ENCODE measurements around the gene ATOX1. TPM values are rescaled to one million over a fixed set of nuclear protein-coding genes. Genes with fewer than 3 reads are reported as not detected.
A peak's percentile ranks its signal among the peaks of the same experiment; 100 is the strongest.

ATOX1 gene
- total and polyA plus RNA-seq, 5 donors from 2014 or later, result 19.6 to 98.3 (median 71.9) TPM

DNA sequence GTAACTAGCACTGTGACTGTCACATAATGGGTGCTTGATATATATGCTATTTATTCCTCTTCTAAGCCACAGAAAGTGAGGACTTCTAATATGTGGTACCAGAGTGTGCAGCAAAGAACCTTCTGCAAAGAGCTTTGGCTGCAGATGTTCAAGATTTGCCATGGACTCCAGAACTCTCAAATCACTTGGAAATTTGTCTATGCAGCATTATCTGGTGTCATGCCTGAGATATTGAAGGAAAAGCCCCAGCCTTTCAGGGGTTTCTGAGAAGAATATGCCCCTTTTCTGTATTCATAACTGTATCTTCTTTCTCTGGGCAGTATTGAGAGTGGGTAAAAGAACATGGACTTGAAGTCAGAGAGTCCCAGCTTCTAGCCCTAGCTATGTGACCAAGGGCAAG is 8.5 kb upstream of the ATOX1 start:
- H3K4me1 Mint-ChIP-seq, result peaks cover 4 to 13% (median 5%) of the 10 kb centered on the region in 4 donors
- no peaks in the 10 kb centered on the region for H3K27me3 Mint-ChIP-seq
- no peak overlapping the region for H3K4me3 ChIP-seq (ENCODE audit: low read depth, low read length)
- H3K27me3 ChIP-seq (ENCODE audit: control insufficient read depth, insufficient read depth, low read length), result no peaks in the 10 kb centered on the region
- H3K36me3 Mint-ChIP-seq, result peaks cover 3% of the 10 kb centered on the region
- DNase-seq (no peak), ATAC-seq (ENCODE audit: low read depth in 2 of 2) (no peak)
- H3K9me3 Mint-ChIP-seq, result peaks cover 0 to 2% (median 0%) of the 10 kb centered on the region in 7 donors
- H3K9me3 ChIP-seq (ENCODE audit: control insufficient read depth in 2 of 2, low read length in 2 of 2), result no peaks in the 10 kb centered on the region
- peaks cover 18% of the 10 kb centered on the region for H3K4me1 ChIP-seq (ENCODE audit: control insufficient read depth, insufficient read depth, low read length, poor library complexity, severe bottlenecking)
- H3K27ac ChIP-seq (ENCODE audit: insufficient read depth, low read length, poor library complexity, severe bottlenecking), result no peak overlapping the region
- no peaks in the 10 kb centered on the region for H3K36me3 ChIP-seq (ENCODE audit: control insufficient read depth, insufficient read depth, low read length)
- peak overlapping the region in 2 of 4 donors; percentile 4 to 35 for H3K4me3 Mint-ChIP-seq
- H3K27ac Mint-ChIP-seq, result peak overlapping the region in 2 of 3 donors; percentile 30 to 52

GRCh38 chr5:151764801-151765200 is 6.4 kb upstream of the ATOX1 start:
- Histone ChIP-seq H3K4me3 (ENCODE audit: low read depth, low read length) (no peak overlapping the region), H3K27ac (ENCODE audit: insufficient read depth, low read length, poor library complexity, severe bottlenecking) (no peak overlapping the region), H3K9me3 (ENCODE audit: control insufficient read depth in 2 of 2, low read length in 2 of 2) (no peaks in the 10 kb centered on the region), H3K27me3 (ENCODE audit: control insufficient read depth, insufficient read depth, low read length) (no peaks in the 10 kb centered on the region), H3K36me3 (ENCODE audit: control insufficient read depth, insufficient read depth, low read length) (no peaks in the 10 kb centered on the region), H3K4me1 (ENCODE audit: control insufficient read depth, insufficient read depth, low read length, poor library complexity, severe bottlenecking) (peaks cover 4% of the 10 kb centered on the region)
- peaks cover 3% of the 10 kb centered on the region for H3K36me3 Mint-ChIP-seq
- H3K4me1 Mint-ChIP-seq, result peaks cover 1 to 5% (median 3%) of the 10 kb centered on the region in 4 donors
- ATAC-seq (ENCODE audit: low read depth in 2 of 2) (no peak), DNase-seq (no peak)
- H3K27me3 Mint-ChIP-seq, result no peaks in the 10 kb centered on the region
- peak overlapping the region in 1 of 4 donors; percentile 69 for H3K4me3 Mint-ChIP-seq
- no peak overlapping the region for H3K27ac Mint-ChIP-seq
- H3K9me3 Mint-ChIP-seq, result peaks cover 0 to 2% (median 0%) of the 10 kb centered on the region in 7 donors

DNA sequence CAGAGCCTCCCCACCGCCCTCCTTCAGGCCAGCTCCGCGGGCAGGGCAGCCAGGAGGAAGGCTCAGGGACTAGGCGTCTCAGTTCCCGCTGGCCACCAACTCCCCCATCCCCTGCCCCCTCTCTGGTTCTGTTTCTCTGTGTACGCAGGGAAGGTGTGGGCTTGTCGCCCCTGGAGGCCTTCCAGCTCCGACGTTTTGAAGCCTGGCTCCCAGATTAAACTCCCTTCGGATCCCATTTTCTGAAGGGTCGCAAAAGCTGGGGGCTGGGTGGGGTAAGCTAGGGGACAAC is 346 bp downstream of the ATOX1 start:
- Mint-ChIP-seq H3K4me1 (peaks cover 26 to 51% (median 39%) of the 10 kb centered on the region in 4 donors), H3K27me3 (peaks cover 4% of the 10 kb centered on the region), H3K9me3 (no peaks in the 10 kb centered on the region), H3K27ac (peak overlapping the region; percentile 85 to 94 (median 85)), H3K4me3 (peak overlapping the region; percentile 81 to 97 (median 95)), H3K36me3 (peaks cover 7% of the 10 kb centered on the region)
- H3K4me1 ChIP-seq (ENCODE audit: control insufficient read depth, insufficient read depth, low read length, poor library complexity, severe bottlenecking), result peaks cover 37% of the 10 kb centered on the region
- peak overlapping the region; percentile 78 for H3K4me3 ChIP-seq (ENCODE audit: low read depth, low read length)
- no peaks in the 10 kb centered on the region for H3K27me3 ChIP-seq (ENCODE audit: control insufficient read depth, insufficient read depth, low read length)
- no peak for DNase-seq
- ATAC-seq (ENCODE audit: low read depth in 2 of 2), result peak in 1 of 2 donors; percentile 5
- H3K36me3 ChIP-seq (ENCODE audit: control insufficient read depth, insufficient read depth, low read length), result no peaks in the 10 kb centered on the region
- H3K9me3 ChIP-seq (ENCODE audit: control insufficient read depth in 2 of 2, low read length in 2 of 2), result no peaks in the 10 kb centered on the region
- peak overlapping the region; percentile 75 for H3K27ac ChIP-seq (ENCODE audit: insufficient read depth, low read length, poor library complexity, severe bottlenecking)

GRCh38 chr5:151757233-151758140 is 944 bp downstream of the ATOX1 start:
- Mint-ChIP-seq H3K27me3 (peaks cover 4% of the 10 kb centered on the region), H3K27ac (peak overlapping the region; percentile 85 to 94 (median 85)), H3K9me3 (no peaks in the 10 kb centered on the region), H3K36me3 (peaks cover 4% of the 10 kb centered on the region), H3K4me1 (peaks cover 30 to 55% (median 43%) of the 10 kb centered on the region in 4 donors), H3K4me3 (peak overlapping the region; percentile 81 to 97 (median 95))
- no peaks in the 10 kb centered on the region for H3K9me3 ChIP-seq (ENCODE audit: control insufficient read depth in 2 of 2, low read length in 2 of 2)
- peak in 1 of 2 donors; percentile 14 for ATAC-seq (ENCODE audit: low read depth in 2 of 2)
- peak in 1 of 3 donors; percentile 41 for DNase-seq
- H3K36me3 ChIP-seq (ENCODE audit: control insufficient read depth, insufficient read depth, low read length), result peaks cover 6% of the 10 kb centered on the region
- H3K4me3 ChIP-seq (ENCODE audit: low read depth, low read length), result peak overlapping the region; percentile 78
- H3K4me1 ChIP-seq (ENCODE audit: control insufficient read depth, insufficient read depth, low read length, poor library complexity, severe bottlenecking), result peaks cover 37% of the 10 kb centered on the region
- peak overlapping the region; percentile 75 for H3K27ac ChIP-seq (ENCODE audit: insufficient read depth, low read length, poor library complexity, severe bottlenecking)
- no peaks in the 10 kb centered on the region for H3K27me3 ChIP-seq (ENCODE audit: control insufficient read depth, insufficient read depth, low read length)

DNA sequence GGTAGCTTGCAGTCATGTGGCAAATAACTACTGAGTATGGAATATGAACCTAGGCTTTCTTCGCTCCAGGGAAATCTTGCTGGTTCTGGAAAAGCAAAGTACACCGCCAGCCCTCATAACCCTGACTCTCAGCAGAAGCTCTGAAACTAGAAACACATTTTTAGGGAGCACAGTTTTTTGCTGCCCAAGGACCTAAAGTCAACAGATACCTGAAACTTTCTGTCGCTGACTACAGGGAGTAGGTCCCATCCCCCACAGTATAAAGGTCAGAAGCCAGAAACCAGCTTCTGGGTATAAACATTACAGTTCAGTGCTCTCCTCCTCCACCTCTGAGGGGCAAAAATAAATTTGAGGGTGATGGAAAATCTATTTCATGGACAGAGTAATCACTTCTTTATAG is 3.0 kb downstream of the ATOX1 start:
- Histone ChIP-seq H3K4me3 (ENCODE audit: low read depth, low read length) (no peak overlapping the region), H3K27ac (ENCODE audit: insufficient read depth, low read length, poor library complexity, severe bottlenecking) (no peak overlapping the region), H3K4me1 (ENCODE audit: control insufficient read depth, insufficient read depth, low read length, poor library complexity, severe bottlenecking) (peaks cover 37% of the 10 kb centered on the region), H3K36me3 (ENCODE audit: control insufficient read depth, insufficient read depth, low read length) (peaks cover 6% of the 10 kb centered on the region), H3K27me3 (ENCODE audit: control insufficient read depth, insufficient read depth, low read length) (no peaks in the 10 kb centered on the region), H3K9me3 (ENCODE audit: control insufficient read depth in 2 of 2, low read length in 2 of 2) (no peaks in the 10 kb centered on the region)
- DNase-seq (no peak), ATAC-seq (ENCODE audit: low read depth in 2 of 2) (no peak)
- Mint-ChIP-seq H3K4me1 (peaks cover 37 to 67% (median 51%) of the 10 kb centered on the region in 4 donors), H3K9me3 (no peaks in the 10 kb centered on the region), H3K27me3 (peaks cover 4% of the 10 kb centered on the region), H3K27ac (peak overlapping the region in 1 of 3 donors; percentile 76), H3K4me3 (peak overlapping the region; percentile 19 to 81 (median 56)), H3K36me3 (peaks cover 13% of the 10 kb centered on the region)

- Mint-ChIP-seq H3K4me3 (peak overlapping the region in 1 of 4 donors; percentile 60), H3K27me3 (no peaks in the 10 kb centered on the region), H3K9me3 (no peaks in the 10 kb centered on the region), H3K4me1 (peaks cover 33 to 54% (median 44%) of the 10 kb centered on the region in 4 donors), H3K27ac (peak overlapping the region in 1 of 3 donors; percentile 59), H3K36me3 (peaks cover 13% of the 10 kb centered on the region)
- no peak for ATAC-seq (ENCODE audit: low read depth in 2 of 2)
- Histone ChIP-seq H3K9me3 (ENCODE audit: control insufficient read depth in 2 of 2, low read length in 2 of 2) (no peaks in the 10 kb centered on the region), H3K27me3 (ENCODE audit: control insufficient read depth, insufficient read depth, low read length) (no peaks in the 10 kb centered on the region), H3K36me3 (ENCODE audit: control insufficient read depth, insufficient read depth, low read length) (peaks cover 6% of the 10 kb centered on the region), H3K4me1 (ENCODE audit: control insufficient read depth, insufficient read depth, low read length, poor library complexity, severe bottlenecking) (peaks cover 36% of the 10 kb centered on the region), H3K27ac (ENCODE audit: insufficient read depth, low read length, poor library complexity, severe bottlenecking) (no peak overlapping the region), H3K4me3 (ENCODE audit: low read depth, low read length) (no peak overlapping the region)
- no peak for DNase-seq
Observed at GRCh38 chr5:151751593-151751992, 6.8 kb downstream of the ATOX1 start.

DNA sequence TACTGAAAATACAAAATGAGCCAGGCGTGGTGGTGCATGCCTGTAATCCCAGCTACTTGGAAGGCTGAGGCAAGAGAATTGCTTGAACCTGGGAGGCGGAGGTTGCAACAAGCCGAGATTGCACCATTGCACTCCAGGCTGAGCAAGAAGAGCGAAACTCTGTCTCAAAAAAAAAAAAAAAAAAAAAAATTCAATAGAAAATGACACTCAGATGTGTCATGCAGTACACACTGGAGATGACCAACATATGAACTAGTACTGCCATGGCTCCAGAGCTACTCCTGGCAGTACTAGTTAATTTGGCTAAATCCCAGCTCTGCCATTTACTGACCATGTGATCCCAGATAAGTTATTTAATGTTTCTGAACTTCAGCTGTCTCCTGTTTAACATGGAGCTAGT is 7.3 kb downstream of the ATOX1 start:
- H3K4me1 ChIP-seq (ENCODE audit: control insufficient read depth, insufficient read depth, low read length, poor library complexity, severe bottlenecking), result peaks cover 36% of the 10 kb centered on the region
- H3K36me3 Mint-ChIP-seq, result peaks cover 13% of the 10 kb centered on the region
- peak overlapping the region in 1 of 4 donors; percentile 60 for H3K4me3 Mint-ChIP-seq
- peaks cover 9% of the 10 kb centered on the region for H3K36me3 ChIP-seq (ENCODE audit: control insufficient read depth, insufficient read depth, low read length)
- no peaks in the 10 kb centered on the region for H3K27me3 ChIP-seq (ENCODE audit: control insufficient read depth, insufficient read depth, low read length)
- H3K9me3 Mint-ChIP-seq, result no peaks in the 10 kb centered on the region
- H3K4me3 ChIP-seq (ENCODE audit: low read depth, low read length), result no peak overlapping the region
- H3K27ac Mint-ChIP-seq, result no peak overlapping the region
- no peak for DNase-seq
- peaks cover 30 to 54% (median 43%) of the 10 kb centered on the region in 4 donors for H3K4me1 Mint-ChIP-seq
- no peaks in the 10 kb centered on the region for H3K9me3 ChIP-seq (ENCODE audit: control insufficient read depth in 2 of 2, low read length in 2 of 2)
- no peaks in the 10 kb centered on the region for H3K27me3 Mint-ChIP-seq
- no peak overlapping the region for H3K27ac ChIP-seq (ENCODE audit: insufficient read depth, low read length, poor library complexity, severe bottlenecking)
- no peak for ATAC-seq (ENCODE audit: low read depth in 2 of 2)

Measured in CD4-positive, CD25-positive, alpha-beta regulatory T cell (primary cell).